CD4-positive, CD25-positive, alpha-beta regulatory T cell (primary cell): Measurements from ENCODE around the gene LRRC17. TPM values are rescaled to one million over a fixed set of nuclear protein-coding genes. Genes with fewer than 3 reads are reported as not detected.

Experiments
- ATAC-seq, 2 donors: fragments of 150-1000 bp; cut with Tn5 transposase; one replicate each; pipeline ENCODE4 v1.10.0; 2021; ENCODE audit warnings: low read depth in 2 of 2, moderate number of reproducible peaks in 2 of 2, moderate library complexity in 1 of 2
- DNase-seq, 3 donors: peaks; one replicate each; pipeline versions ENCODE4 v3.0.0 to v3.0.0-alpha.2; 2012 to 2022; ENCODE audit warnings: mixed read lengths in 1 of 3
- H3K27ac ChIP-seq: one replicate; pipeline ENCODE4 v1.7.0; 2013; ENCODE audit warnings: mild to moderate bottlenecking, low read length; ENCODE audit not compliant: insufficient read depth, poor library complexity, severe bottlenecking
- H3K27me3 ChIP-seq: one replicate; pipeline ENCODE4 v1.7.0; 2013; ENCODE audit warnings: low read length; ENCODE audit not compliant: control insufficient read depth, insufficient read depth
- H3K36me3 ChIP-seq: one replicate; pipeline ENCODE4 v1.7.0; 2013; ENCODE audit warnings: mild to moderate bottlenecking, low read length, moderate library complexity; ENCODE audit not compliant: control insufficient read depth, insufficient read depth
- H3K4me1 ChIP-seq: 2 replicates; pipeline ENCODE4 v1.7.0; 2013; ENCODE audit warnings: mild to moderate bottlenecking, low read length; ENCODE audit not compliant: insufficient read depth, control insufficient read depth, poor library complexity, severe bottlenecking
- H3K4me3 ChIP-seq: one replicate; pipeline ENCODE4 v1.7.0; 2013; ENCODE audit warnings: low read depth, mild to moderate bottlenecking, low read length, moderate library complexity
- H3K9me3 ChIP-seq, 2 experiments: 1 replicate in 1 of 2; 2 replicates in 1 of 2; pipeline ENCODE4 v1.7.0; 2013; ENCODE audit warnings: low read length in 2 of 2, mild to moderate bottlenecking in 1 of 2, moderate library complexity in 1 of 2; ENCODE audit not compliant: control insufficient read depth in 2 of 2
- H3K27ac Mint-ChIP-seq, 3 donors: one replicate each; pipeline ENCODE4 v1.8.0; 2020 to 2022; ENCODE audit warnings: mild to moderate bottlenecking in 3 of 3, mixed read lengths in 3 of 3, moderate library complexity in 2 of 3
- H3K27me3 Mint-ChIP-seq: one replicate; pipeline ENCODE4 v1.8.0; 2022; ENCODE audit warnings: mild to moderate bottlenecking, mixed read lengths
- H3K36me3 Mint-ChIP-seq: one replicate; pipeline ENCODE4 v1.8.0; 2020; ENCODE audit warnings: mixed read lengths
- H3K4me1 Mint-ChIP-seq, 4 donors: one replicate each; pipeline ENCODE4 v1.8.0; 2020 to 2022; ENCODE audit warnings: mixed read lengths in 4 of 4, mild to moderate bottlenecking in 1 of 4
- H3K4me3 Mint-ChIP-seq, 4 donors: one replicate each; pipeline ENCODE4 v1.8.0; 2020 to 2022; ENCODE audit warnings: mild to moderate bottlenecking in 4 of 4, mixed read lengths in 4 of 4, moderate library complexity in 3 of 4
- H3K9me3 Mint-ChIP-seq, 7 donors: one replicate each; pipeline ENCODE4 v1.8.0; 2020 to 2022; ENCODE audit warnings: mixed read lengths in 7 of 7, mild to moderate bottlenecking in 3 of 7, moderate library complexity in 2 of 7
- polyA plus RNA-seq, 4 donors: library from polyadenylated mRNA; unstranded; fragments of 300-500 nt; fragmentation: Illumina TruSeq; gene quantifications; one replicate each; pipeline ENCODE4 v1.2.3, GENCODE V29; 2021
- total RNA-seq: library from RNA; stranded (reverse); gene quantifications from one replicate; pipeline ENCODE4 v1.2.3, GENCODE V29; 2022

The LRRC17 gene
- total and polyA plus RNA-seq, 5 donors from 2014 or later = 0.32 to 0.69 (median 0.40) TPM; not detected in 2

DNA sequence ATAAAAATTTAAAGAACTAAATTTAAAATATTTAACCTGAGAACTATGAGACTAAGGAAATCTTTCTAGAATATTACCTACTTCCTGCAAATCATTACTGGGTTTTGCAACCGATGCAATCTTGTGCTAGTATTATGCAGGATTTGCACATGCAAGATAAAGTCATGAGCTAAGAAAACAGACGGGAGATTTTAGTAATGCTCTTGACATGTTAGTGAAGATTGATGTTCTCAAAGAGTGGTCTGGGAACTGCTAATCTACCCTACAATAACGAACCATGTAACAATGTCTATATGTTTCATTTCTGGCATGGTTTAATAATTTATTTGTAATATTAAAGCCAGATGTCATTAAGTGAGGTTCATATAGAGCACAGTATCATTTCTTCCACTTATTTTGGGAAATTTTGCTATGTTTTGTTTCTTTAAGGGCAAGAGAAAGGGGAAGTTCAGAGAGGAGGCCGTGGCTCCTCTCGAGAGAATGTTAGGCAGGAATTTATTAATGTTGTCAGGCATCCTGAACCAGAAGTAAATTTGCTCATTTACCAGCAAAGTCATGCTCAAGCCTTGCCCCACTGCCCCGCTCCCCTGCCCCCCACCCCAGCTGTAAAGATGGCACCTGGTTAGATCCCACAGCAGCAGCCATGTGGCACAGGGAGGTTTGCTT is 22.8 kb downstream of the LRRC17 start:
- Mint-ChIP-seq H3K4me1 (no peaks in the 10 kb centered on the region), H3K4me3 (no peak overlapping the region), H3K27me3 (no peaks in the 10 kb centered on the region), H3K27ac (no peak overlapping the region), H3K36me3 (no peaks in the 10 kb centered on the region), H3K9me3 (no peaks in the 10 kb centered on the region)
- H3K27me3 ChIP-seq = peaks cover 2% of the 10 kb centered on the region
- no peaks in the 10 kb centered on the region for H3K36me3 ChIP-seq
- H3K9me3 ChIP-seq = no peaks in the 10 kb centered on the region
- H3K27ac ChIP-seq = no peak overlapping the region
- no peak for DNase-seq
- H3K4me3 ChIP-seq = no peak overlapping the region
- H3K4me1 ChIP-seq = no peaks in the 10 kb centered on the region
- no peak for ATAC-seq

DNA sequence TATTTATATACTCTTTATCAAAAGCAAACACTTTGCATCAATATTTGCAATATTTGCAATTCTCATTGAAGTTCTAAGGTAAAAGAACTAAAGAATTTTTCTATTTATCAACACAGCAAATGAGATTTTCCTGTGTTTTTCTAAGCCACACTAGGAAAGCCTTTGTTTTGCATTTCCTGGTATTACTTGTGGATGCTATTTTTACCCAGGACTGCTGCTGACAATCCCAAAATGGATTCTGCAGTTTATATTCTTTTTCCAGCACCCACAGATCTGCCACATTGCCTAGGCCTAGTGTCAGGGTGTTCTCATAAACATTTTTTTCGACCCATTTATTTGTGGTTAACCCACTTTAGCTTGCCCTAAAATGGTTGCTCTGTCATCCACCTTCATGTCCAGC is 25.9 kb downstream of the LRRC17 start:
- no peak for ATAC-seq

DNA sequence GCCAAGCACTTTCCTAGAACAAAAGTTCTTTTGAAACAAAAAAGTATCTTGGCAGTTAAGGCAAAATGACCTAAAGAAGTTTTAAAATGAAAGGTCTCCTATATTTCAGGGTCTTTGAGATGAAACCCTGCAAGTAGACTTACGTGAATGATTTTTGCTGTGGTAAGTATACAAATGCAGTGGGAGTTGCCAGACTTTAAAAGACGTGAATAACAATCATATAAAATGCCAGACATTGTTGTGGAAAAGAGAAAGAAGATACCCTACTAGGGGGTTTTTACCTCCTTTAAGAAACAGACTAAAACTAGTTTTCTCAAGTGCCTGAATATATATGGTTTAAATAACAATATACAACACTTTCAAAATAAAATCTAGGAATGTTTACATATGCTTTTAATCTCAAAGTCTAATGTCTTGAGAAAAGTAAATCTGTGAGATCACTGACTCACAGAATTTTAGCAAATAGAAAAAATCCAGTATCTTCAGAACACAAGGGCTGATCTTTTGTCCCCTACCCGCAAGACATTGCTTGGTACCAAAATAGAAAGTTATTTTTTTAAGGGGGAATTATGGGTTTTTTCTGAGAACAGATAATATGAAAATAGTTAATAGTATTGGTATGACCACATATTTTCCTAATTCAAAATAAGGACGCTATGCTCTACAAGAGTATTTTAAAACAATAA is 29.5 kb downstream of the LRRC17 start:
- no peaks in the 10 kb centered on the region for H3K27me3 Mint-ChIP-seq

More for the DNA sequence above, 25.9 kb downstream of the LRRC17 start:
- Histone ChIP-seq H3K27me3 (peaks cover 2% of the 10 kb centered on the region), H3K4me1 (no peaks in the 10 kb centered on the region), H3K36me3 (no peaks in the 10 kb centered on the region), H3K27ac (no peak overlapping the region), H3K9me3 (no peaks in the 10 kb centered on the region), H3K4me3 (no peak overlapping the region)
- DNase-seq = no peak
- Mint-ChIP-seq H3K4me3 (no peak overlapping the region), H3K36me3 (no peaks in the 10 kb centered on the region), H3K9me3 (no peaks in the 10 kb centered on the region), H3K4me1 (no peaks in the 10 kb centered on the region), H3K27me3 (no peaks in the 10 kb centered on the region), H3K27ac (no peak overlapping the region)

DNA sequence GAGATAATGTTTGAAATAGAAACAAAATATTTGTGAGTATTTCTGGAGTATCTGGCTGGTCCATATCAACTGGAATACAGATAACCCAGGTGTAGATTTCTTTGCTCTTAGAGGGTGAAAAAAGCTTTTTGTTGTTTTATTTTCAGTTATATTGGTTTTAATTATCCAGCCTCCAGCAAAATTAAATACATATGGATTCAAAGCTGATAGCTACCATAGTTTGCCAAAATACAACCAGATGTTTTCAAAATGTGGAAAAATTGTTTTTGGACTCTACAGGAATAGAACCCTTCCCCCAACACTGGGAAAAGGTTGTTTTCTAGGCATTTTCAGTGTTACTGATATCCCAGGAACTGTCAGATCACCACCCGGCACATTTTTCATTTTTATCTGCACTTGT is 30.1 kb downstream of the LRRC17 start:
- Mint-ChIP-seq H3K27ac (no peak overlapping the region), H3K4me1 (no peaks in the 10 kb centered on the region), H3K9me3 (no peaks in the 10 kb centered on the region), H3K4me3 (no peak overlapping the region), H3K27me3 (no peaks in the 10 kb centered on the region), H3K36me3 (no peaks in the 10 kb centered on the region)
- no peak for DNase-seq
- no peaks in the 10 kb centered on the region for H3K4me1 ChIP-seq
- no peak overlapping the region for H3K27ac ChIP-seq
- H3K36me3 ChIP-seq = no peaks in the 10 kb centered on the region
- no peak overlapping the region for H3K4me3 ChIP-seq
- no peaks in the 10 kb centered on the region for H3K27me3 ChIP-seq
- H3K9me3 ChIP-seq = no peaks in the 10 kb centered on the region
- ATAC-seq = no peak

More for the DNA sequence above, 29.5 kb downstream of the LRRC17 start:
- Histone ChIP-seq H3K36me3 (no peaks in the 10 kb centered on the region), H3K27ac (no peak overlapping the region), H3K4me1 (no peaks in the 10 kb centered on the region), H3K27me3 (no peaks in the 10 kb centered on the region), H3K9me3 (no peaks in the 10 kb centered on the region), H3K4me3 (no peak overlapping the region)
- ATAC-seq = no peak
- no peak for DNase-seq
- Mint-ChIP-seq H3K4me1 (no peaks in the 10 kb centered on the region), H3K27ac (no peak overlapping the region), H3K4me3 (no peak overlapping the region), H3K9me3 (no peaks in the 10 kb centered on the region), H3K36me3 (no peaks in the 10 kb centered on the region)

DNA sequence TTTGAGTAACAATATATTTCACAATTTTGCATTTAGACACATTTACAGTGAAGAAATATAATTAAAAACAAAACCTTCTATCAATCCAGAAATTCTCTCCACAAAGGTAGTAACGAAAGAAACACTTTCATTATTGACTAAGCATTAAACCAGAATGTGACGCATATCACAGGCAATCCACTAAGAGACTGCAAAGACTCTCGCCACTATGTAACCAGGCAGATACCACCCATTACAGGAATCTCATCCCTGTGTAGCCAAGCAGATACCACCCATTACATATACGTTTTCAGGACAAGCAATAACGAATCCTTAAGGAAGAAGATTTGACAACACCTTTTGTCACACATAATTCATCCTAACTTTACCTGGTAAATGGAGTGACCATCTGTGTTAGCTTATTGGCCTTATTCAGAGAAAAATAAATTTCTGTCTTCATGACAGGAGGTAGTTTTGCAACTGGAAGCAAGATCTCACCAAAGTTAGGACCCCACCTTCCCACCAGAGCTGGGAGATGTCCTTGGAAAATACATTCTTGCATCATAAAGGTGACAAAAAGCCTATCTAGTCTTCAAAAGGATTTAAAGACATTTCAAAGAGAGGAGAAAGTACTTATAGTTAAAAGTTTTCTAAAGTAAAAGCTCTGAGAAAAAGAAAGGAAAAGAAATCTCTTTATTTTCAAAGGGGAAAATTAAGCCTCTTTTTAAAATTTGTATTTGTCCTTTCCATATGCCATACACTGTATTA is 30.8 kb downstream of the LRRC17 start:
- Histone ChIP-seq H3K4me1 (no peaks in the 10 kb centered on the region), H3K27ac (no peak overlapping the region), H3K9me3 (no peaks in the 10 kb centered on the region), H3K36me3 (no peaks in the 10 kb centered on the region), H3K4me3 (no peak overlapping the region), H3K27me3 (no peaks in the 10 kb centered on the region)
- DNase-seq (no peak), ATAC-seq (no peak)
- H3K27ac Mint-ChIP-seq = no peak overlapping the region
- no peaks in the 10 kb centered on the region for H3K9me3 Mint-ChIP-seq
- no peaks in the 10 kb centered on the region for H3K27me3 Mint-ChIP-seq
- no peaks in the 10 kb centered on the region for H3K36me3 Mint-ChIP-seq
- no peak overlapping the region for H3K4me3 Mint-ChIP-seq
- H3K4me1 Mint-ChIP-seq = no peaks in the 10 kb centered on the region

DNA sequence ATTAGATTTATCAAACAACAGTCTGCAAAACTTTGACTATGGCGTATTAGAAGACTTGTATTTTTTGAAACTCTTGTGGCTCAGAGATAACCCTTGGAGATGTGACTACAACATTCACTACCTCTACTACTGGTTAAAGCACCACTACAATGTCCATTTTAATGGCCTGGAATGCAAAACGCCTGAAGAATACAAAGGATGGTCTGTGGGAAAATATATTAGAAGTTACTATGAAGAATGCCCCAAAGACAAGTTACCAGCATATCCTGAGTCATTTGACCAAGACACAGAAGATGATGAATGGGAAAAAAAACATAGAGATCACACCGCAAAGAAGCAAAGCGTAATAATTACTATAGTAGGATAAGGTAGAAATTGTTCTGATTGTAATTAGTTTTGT is 31.4 kb downstream of the LRRC17 start:
- no peaks in the 10 kb centered on the region for H3K36me3 Mint-ChIP-seq
- no peaks in the 10 kb centered on the region for H3K9me3 Mint-ChIP-seq
- Histone ChIP-seq H3K27me3 (no peaks in the 10 kb centered on the region), H3K9me3 (no peaks in the 10 kb centered on the region), H3K4me3 (no peak overlapping the region), H3K4me1 (no peaks in the 10 kb centered on the region), H3K36me3 (no peaks in the 10 kb centered on the region), H3K27ac (no peak overlapping the region)
- H3K4me3 Mint-ChIP-seq = no peak overlapping the region
- H3K27ac Mint-ChIP-seq = no peak overlapping the region
- no peaks in the 10 kb centered on the region for H3K27me3 Mint-ChIP-seq
- H3K4me1 Mint-ChIP-seq = no peaks in the 10 kb centered on the region
- DNase-seq (no peak), ATAC-seq (no peak)

DNA sequence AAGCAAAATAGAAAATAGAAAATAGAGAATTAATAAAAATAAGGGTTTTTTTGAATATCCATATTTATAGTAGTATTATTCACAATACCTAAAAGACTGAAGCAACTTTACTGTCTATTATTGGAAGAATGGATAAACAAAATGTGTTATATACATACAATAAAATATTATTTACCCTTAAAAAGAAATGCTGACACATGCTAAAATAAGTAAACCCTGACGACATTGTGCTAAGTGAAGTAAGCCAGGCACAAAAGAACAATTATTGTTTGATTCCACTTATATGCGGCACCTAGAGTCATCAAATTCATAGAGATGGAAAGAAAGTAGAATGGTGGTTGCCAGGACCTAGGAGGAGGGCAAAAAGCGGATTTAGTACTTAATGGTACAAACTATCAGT is 39.0 kb downstream of the LRRC17 start:
- no peak overlapping the region for H3K4me3 Mint-ChIP-seq
- Histone ChIP-seq H3K4me3 (no peak overlapping the region), H3K4me1 (no peaks in the 10 kb centered on the region), H3K27ac (no peak overlapping the region), H3K36me3 (no peaks in the 10 kb centered on the region), H3K27me3 (no peaks in the 10 kb centered on the region), H3K9me3 (no peaks in the 10 kb centered on the region)
- peaks cover 1 to 26% (median 14%) of the 10 kb centered on the region in 7 donors for H3K9me3 Mint-ChIP-seq
- DNase-seq (no peak), ATAC-seq (no peak)
- H3K4me1 Mint-ChIP-seq = no peaks in the 10 kb centered on the region
- peaks cover 8% of the 10 kb centered on the region for H3K36me3 Mint-ChIP-seq
- no peaks in the 10 kb centered on the region for H3K27me3 Mint-ChIP-seq
- H3K27ac Mint-ChIP-seq = no peak overlapping the region
